AG20443 (cell line): Measurements from ENCODE around the gene FRMD8.
A peak's percentile ranks its signal among the peaks of the same experiment; 100 is the strongest.

Experiments
- DNase-seq: peaks from one replicate; pipeline ENCODE4 v3.0.0; 2012; ENCODE audit warnings: low spot score, mixed read lengths

FRMD8 gene

GRCh38 chr11:65454696-65455456, 68.4 kb downstream of the FRMD8 start:
- DNase-seq: peak; percentile 96

GRCh38 chr11:65456418-65456817, 70.0 kb downstream of the FRMD8 start:
- no peak for DNase-seq

GRCh38 chr11:65459552-65459951, 73.1 kb downstream of the FRMD8 start:
- DNase-seq: no peak
